Measurements from ENCODE around the gene SCUBE1. TPM values are rescaled to one million over a fixed set of nuclear protein-coding genes. Genes with fewer than 3 reads are reported as not detected.

The SCUBE1 gene
- total and polyA plus RNA-seq, 2 of the 8 experiments (the other 6 are each of a cell fraction or from before 2014, with no cell fraction given) = 2.3 to 4.9 TPM

DNA sequence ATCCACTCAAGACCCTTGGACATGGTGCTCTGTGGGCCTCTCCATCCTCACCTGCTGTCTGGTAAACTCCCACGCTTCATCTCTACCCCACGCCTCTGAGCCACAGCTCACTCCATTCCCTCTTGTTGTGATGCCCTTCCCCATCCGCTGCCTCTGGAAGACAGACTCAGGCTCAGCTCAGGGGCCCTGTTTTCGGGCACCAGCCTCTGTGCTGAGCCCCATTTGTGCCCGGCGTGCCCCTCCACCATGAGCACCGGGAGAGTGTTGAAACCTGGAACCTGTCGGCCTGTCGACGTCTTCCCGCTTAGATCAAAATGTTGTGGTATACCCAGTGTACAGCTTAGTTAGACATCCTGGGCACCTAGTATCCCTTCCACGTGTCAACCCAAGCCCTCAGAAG, 6.5 kb upstream of the SCUBE1 start (continued):
- no peak for TF ChIP-seq SP1 (IDR thresholded peaks at IDR 0.05; ENCODE audit: low read depth, low read length)
- TF ChIP-seq RFX5 (IDR thresholded peaks at IDR 0.05; ENCODE audit: borderline replicate concordance, low read depth, low read length) = no peak
- TF ChIP-seq BRCA1 (IDR thresholded peaks at IDR 0.05; ENCODE audit: low read depth, low read length) = no peak
- no peak for TF ChIP-seq EP300 (IDR thresholded peaks at IDR 0.05; ENCODE audit: borderline replicate concordance in 1 of 2, low read depth in 2 of 2, low read length in 2 of 2)
- no peak for TF ChIP-seq CBX5 (IDR thresholded peaks at IDR 0.05; ENCODE audit: low read depth, low read length)
- no peak for TF ChIP-seq KDM4A (IDR thresholded peaks at IDR 0.05; ENCODE audit: low read depth, low read length, severe bottlenecking)
